Medulla oblongata (tissue), 1 donor: Measurements from ENCODE around the gene ERLEC1.
"Not testable (repeated sequence)": the region's sequence is repeated elsewhere in the genome, so short reads cannot be mapped to it uniquely, and the experiment has no call there.

Experiments
- DNase-seq: peaks from one replicate; pipeline ENCODE4 v3.0.0-alpha.2; 2015; ENCODE audit errors: extremely low spot score

Gene ERLEC1

DNA sequence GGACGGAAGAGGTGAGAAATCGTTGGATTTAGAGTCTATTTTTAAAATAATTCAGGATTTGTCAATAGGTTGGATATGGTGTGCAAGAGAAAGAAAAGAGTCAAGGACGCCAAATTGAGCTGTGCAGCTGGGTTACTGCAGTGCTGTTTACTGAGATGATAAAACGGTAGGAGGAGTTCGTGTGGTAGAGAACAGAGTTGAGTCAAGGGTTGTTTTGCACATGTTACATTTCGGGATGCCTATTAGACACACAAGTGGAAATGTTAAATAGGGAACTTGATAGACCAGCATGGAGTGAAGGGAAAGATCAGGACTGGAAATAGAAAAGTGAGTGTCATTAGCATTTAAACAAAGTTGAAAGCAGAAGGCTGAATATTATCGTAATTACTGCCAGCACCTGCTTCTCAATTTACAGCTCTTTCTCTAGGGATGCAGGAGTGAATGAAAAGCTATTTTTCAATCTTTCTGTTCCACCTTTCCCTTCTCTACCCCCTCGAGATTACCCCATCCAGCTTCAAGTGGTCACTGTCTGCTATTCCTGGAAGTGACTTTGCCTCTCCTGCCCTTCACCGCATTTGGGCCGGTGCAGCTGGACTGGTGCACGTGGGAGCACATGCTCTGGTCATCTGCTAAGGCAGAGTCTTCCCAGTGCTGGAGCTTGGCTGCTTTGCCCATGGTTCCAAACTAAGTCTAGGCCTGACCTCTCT, 42.6 kb downstream of the ERLEC1 start:
- no peak for DNase-seq

DNA sequence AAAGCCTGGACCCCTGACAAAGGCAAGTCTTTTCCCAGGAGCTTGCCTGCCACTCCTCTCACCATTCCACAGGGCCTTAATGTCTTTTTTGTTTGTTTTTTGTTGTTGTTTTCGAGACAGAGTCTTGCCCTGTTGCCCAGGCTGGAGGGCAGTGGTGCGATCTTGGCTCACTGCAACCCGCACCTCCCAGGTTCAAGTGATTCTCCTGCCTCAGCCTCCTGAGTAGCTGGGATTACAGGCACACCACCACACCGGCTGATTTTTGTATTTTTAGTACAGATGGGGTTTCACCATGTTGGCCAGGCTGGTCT, 43.1 kb downstream of the ERLEC1 start:
- not testable (repeated sequence) for DNase-seq

DNA sequence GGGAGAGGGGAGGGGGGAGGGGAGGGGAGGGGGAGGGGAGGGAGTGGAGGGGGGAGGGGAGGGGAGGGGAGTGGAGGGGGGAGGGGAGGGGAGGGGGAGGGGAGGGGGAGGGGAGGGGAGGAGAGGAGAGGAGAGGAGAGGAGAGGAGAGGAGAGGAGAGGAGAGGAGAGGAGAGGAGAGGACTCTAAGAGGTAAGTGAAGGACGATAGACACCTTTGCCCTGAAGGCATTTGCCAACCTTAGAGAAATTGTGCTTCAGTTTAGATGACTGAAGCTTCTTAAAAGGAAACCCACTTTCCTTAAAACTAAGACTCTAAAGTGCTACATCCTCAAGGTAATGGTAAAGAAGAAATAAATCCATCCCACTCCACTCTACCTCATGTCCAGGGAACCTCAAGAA, 53.7 kb downstream of the ERLEC1 start:
- no peak for DNase-seq

DNA sequence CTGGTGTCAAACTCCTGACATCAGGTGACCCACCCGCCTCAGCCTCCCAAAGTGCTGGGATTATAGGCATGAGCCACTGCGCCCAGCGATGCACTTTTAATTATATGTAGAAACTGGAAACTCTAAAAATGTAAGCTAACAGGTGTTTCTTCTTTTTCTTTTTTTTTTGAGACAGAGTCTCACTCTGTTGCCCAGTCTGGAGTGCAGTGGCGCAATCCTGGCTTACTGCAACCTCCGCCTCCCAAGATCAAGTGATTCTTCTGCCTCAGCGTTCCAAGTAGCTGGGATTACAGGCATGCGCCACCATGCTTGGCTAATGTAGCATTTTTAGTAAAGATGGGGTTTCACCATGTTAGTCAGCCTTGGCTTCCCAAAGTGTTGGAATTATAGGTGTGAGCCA, 54.8 kb downstream of the ERLEC1 start:
- not testable (repeated sequence) for DNase-seq

DNA sequence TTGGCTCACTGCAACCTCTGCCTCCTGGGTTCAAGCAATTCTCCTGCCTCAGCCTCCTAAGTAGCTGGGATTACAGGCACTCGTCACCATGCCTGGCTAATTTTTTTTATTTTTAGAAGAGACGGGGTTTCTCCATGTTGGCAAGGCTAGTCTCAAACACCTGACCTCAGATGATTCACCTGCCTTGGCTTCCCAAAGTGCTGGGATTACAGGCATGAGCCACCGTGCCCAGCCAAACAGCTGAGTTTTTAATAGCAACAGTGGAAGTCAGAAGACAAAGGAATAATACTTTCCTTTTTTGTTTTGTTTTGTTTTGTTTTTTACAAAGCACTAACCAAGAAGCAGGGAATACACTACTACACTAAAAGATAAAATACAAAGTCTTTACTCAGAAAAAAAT, 56.0 kb downstream of the ERLEC1 start:
- no peak for DNase-seq

DNA sequence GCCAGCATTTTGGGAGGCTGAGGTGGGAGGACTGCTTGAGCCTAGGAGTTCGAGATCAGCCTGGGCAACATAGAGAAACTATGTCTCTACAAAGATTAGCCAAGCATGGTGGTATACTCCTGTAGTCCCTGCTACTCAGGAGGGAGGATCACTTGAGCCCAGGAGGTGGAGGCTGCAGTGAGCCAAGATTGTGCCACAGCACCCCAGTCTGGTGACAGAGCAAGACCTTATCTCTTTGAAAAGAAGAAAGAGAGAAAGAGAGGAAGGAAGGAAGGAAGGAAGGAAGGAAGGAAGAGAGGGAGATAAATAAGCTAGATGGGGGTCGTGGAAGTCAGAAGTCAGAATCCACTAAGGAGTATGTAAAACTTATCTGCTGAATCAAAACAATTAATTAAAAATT, 56.8 kb downstream of the ERLEC1 start:
- no peak for DNase-seq

DNA sequence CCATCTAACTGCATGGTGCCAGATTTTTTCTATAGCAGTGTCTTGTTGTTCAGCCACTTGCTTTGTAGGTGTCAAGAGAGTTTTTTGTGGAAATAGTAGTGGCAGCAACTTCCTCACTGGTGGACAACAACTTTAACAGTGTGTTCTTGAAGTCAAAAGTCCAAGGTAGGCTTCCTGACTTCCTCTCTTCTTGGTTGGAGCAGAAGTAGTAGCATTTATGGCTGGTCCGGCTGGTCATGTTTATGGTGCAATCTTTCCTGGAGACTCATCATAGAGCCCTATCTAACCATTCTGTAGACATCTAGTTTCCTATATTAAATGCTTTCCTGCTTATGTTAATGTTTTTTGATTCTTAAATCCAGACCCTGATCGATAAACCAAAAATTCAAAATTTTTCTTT, 61.2 kb downstream of the ERLEC1 start:
- no peak for DNase-seq

DNA sequence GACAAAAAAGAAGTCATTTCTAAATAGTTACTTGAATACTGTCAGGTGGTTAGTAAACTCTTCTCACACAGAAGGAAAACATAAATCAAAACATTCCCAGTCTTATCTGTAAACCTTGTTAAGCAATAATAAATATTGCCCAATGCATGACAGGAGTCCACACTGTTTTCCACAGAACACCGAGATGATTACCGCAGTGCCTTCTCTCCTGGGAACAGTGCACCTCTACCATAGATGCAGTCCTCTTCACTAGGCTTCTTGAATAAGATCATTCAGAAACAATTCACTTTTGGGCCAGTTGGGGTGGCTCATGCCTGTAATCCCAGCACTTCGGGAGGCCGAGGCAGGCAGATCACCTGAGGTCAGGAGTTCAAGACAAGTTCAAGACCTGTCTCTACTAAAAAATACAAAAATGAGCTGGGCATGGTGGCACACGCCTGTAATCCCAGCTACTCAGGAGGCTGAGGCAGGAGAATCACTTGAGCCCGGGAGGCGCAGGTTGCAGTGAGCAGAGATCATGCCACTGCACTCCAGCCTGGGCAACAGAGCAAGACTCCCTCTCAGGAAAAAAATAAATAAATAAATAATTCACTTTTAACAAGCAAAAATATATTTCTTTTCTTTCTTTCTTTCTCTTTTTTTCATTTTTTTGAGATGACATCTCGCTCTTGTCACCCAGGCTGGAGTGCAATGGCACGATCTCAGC, 64.4 kb downstream of the ERLEC1 start:
- DNase-seq = not testable (repeated sequence)

DNA sequence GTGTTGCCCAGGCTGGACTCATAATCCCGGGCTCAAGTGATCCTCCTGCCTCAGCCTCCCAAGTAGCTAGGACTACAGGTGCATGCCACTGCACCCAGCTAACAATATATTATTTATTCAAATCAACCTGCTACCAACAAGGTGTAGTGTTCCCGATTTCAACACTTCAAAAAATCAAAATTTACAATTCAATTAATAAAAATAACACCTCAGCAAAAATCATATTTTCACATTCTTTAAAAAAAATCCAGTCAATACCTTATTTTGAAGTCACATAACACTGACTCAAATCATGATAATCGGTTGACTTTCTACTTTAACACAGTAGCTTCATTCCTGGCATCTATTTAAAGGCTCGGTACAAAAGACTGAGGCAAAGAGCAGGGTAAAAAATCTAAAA, 65.7 kb downstream of the ERLEC1 start:
- no peak for DNase-seq

DNA sequence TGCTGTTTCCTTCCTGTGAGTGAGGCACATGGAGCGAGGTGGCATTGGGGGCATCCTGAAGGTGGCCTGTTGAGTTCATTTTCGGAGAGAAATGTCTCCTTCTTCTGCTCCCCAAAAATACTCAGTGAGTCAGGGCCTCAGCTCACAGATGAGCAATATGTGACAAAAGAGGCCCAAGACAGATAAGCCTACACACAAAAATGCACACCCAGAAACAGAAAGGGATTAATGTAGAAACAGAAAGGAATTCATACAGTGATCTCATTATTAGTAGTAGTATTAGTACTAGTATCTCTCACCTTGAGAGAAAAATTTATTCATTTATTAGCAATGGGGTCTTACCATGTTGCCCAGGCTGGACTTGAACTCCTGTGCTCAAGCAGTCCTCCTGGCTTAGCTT, 67.8 kb downstream of the ERLEC1 start:
- DNase-seq = no peak

DNA sequence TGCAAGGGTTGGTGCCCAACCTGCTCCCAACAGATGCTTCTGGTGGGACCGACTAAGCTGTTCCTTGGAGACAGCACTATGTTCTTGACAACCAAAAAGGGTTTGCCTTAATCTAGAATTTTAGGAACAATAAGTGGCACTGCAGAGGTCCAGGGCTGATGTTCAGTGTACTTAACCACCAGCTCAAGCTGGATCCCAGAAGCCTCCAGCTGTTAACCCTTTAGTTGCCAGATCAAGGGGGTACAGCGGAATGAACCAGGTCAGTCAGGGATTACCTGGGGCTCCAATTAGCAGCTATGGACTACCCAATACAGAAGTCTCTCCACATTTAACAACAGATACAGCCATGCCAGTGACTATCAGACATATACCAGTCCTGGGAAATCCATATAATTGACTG, 69.4 kb downstream of the ERLEC1 start:
- DNase-seq = no peak

DNA sequence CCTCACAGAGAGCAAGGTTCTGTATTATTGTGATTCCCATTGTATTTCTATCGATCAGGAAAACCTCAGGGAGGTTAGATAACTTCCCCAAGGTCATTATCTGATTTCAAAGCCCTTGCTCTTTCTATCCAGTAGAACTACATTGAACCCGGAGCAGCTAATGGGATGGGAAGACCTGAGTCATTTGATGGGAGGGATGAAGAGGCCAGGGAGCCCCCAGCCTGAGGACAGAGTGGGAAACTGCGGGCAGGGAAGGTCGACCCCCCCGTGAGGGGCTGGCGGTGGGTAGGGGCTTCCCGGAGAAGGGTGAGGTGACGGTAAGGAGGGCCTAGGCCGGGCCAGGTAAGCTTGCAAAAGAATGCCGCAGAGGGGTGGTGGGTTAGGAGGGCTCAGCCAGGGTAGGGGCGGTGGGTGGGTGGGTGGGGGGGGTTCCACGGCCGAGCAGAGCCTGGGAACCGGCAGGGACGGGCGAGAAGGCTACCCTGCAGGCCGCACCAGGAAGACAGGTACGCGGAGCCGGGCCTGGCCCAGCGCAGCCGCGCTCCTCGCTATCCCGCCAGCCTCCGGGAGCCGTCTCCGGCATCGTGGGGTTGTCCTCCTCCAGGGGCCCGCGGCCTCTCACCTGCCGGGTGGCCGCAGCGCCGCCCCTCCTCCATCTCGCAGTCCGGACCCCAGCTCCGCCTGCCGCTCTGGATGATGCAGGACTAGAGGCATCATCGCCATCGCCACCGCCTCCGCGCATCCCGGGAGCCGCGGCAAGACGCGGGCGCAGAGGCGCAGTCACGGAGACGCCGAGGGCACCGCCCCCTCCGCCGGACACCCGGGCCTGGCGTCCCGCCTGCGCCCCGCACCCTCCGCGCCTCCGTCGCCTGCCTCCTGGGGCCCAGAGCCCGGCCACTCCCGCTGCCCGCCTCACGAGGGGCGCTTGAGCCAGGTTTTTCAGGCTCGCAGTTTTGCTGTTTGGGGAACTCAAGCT, 72.7 kb downstream of the ERLEC1 start, which contains the start of gene GPR75:
GPR75 (minus strand) TSS at position 762 of the 976 bp plus-strand sequence. CDS start 5,211 bp downstream, outside the sequence.
- DNase-seq = peak; percentile 67

DNA sequence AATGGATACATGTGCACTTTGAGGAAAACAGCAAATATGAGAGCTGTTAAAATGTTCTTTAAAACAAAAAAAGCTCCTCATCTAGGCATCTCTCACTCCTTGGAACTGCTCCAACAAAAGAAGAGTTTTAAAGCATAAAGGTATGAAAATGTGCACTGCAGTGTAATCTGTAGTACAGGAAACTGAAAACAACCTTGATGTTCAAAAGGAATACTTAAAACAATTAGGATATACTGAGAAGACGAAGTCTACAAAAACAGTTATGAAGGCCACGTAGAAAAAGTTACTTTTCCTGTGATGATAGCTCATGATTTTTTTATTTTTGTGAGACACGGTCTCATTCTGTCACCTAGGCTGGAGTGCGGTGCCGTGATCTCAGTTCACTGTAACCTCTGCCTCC, 75.0 kb downstream of the ERLEC1 start:
- DNase-seq = no peak

DNA sequence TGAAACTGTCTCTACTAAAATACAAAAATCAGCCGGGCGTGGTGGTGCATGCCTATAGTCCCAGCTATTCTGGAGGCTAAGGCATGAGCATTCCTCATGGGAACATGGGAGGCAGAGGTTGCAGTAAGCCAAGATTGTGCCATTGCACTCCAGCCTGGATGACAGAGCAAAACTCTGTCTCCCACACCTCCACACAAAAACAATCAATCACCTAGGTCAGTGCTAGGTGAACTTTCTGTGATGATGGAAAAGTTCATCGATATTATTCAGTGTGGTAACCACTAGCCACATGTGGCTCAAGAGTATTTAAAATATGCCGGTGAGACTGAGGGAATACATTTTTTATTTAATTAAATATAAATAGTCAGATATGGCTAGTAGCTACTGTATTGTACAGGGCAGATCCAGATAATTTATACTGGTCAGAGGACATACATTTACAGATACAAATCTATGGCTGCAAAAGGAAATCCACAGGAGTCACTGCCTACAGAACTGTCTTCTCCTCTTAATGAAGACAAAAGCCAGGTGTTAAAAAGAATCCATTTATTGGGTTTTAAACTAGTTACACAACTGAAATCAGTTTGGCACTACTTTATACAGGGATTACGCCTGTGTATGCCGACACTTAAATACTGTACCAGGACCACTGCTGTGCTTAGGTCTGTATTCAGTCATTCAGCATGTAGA, 76.8 kb downstream of the ERLEC1 start:
- no peak for DNase-seq

DNA sequence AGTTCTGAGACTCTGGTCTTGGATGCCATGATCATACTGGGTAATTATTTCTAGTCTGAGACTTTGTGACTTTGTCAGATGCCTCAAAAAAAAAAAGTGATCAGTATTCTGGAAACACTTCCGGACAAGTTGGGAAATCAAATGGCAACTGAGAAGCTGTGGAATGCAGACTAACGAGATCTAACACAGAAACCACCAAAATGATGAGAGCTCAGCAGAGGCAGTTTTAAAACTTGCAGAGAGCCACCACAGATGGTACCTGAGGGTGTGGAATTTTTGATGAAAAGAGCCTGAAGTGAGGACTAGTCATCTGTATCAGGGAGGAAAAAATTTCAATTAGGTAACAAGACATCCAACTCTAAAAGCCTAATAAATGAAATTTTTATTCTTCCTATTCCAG, 78.4 kb downstream of the ERLEC1 start:
- no peak for DNase-seq

DNA sequence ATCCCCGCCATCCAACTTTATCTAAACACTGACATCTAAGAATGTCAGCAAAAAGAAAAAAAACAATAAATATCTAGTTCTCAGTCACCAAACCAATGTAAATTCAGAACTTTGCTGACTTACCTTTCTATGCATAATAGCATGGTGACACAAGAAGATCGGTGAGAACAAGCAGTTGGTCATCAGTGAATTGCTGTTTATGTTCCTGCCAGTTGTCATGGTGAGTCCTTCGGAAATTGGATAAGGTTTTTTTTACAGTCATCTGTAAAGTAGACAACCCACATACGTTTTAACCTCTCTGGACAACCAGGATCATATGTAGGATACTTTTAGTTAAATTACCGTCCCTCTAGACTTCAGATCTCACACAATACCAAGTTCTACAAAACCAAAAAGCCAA, 79.1 kb downstream of the ERLEC1 start:
- DNase-seq = no peak

DNA sequence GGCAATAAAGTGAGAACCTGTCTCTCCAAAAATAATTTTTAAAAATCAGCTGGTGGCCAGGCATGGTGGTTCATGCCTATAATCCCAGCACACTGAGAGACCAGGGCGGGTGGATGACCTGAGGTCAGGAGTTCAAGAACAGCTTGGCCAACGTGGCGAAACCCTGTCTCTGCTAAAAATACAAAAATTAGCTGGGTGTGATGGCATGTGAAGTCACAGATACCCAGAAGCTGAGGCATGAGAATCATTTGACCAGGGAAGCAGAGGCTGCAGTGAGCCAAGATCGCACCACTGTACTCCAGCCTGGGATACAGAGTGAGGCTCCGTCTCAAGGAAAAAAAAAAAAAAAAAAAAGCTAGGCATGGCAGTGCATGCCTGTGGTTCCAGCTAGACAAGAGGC, 80.3 kb downstream of the ERLEC1 start:
- DNase-seq = no peak

DNA sequence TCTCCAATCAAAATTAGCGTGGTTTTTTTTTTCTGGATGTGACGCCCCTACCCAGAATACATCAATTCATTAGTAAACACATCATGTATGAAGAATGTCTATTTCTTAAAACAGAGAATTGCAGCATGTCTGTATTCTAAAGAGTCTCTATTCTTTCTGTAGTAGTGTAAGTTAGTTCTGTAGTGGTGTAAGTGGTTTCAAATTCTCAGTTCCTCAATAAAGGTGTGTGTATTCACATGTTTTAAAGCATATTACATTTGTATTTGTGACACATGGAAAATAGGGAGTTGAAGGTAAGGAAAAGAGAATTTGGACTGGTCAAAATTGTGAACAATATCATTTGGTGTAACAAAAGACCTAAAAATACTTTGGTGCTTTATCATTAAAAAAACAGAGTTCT, 80.9 kb downstream of the ERLEC1 start:
- DNase-seq = no peak
